HG02798 (cell line): ENCODE results near the gene RXRA.

ENCODE experiments used
- ATAC-seq: cut with Tn5 transposase; IDR thresholded peaks from one replicate; pipeline ENCODE4 v1.9.1; 2021; ENCODE audit warnings: mild to moderate bottlenecking; ENCODE audit not compliant: unreplicated experiment, poor library complexity

The RXRA gene

DNA sequence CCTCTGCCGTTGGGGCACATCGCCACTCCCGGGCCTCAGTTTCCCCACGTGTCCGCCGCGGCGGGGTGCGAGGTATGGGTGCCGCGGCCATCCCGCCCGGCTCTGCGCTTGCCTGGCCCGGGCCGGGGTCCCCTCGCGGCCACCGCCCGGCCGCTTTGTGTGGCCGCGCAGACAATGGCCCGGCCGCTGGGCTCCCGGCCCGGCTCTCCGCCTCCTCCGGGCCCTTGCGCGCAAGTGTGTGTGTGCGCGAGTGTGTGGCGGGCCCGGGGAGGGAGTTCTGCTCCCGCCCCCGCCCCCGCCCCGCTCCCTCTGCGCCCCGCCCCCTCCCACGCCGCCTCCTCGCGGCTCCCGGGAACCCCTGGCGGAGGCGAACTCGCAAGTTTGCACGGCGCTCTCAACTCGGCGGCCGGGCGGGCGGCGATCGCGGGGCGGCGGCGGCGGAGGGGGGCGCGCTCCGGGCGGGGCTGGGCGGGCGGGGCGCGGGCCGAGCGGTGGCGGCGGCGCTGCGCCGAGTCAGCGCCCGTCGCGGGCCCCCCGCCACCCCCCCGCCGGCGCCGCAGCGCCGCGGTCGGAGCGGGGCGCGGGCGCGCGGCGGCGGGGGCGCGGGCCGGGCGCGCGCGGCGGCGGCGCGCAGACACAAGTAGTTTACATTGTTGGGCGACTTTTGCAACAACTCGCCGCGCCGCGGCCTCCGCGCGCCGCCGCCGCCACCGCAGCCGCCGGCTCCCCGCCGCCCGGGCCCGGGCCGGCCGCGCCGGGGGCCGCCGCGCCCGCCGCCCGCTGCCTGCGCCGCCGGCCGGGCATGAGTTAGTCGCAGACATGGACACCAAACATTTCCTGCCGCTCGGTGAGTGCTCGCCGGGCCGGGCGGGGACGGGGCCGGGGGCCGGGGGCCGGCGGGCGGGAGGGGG is at the start of gene RXRA:
RXRA (plus strand) TSS at position 643 of the 911 bp plus-strand sequence; CDS start at position 820, 177 bp downstream.
- ATAC-seq = no peak

DNA sequence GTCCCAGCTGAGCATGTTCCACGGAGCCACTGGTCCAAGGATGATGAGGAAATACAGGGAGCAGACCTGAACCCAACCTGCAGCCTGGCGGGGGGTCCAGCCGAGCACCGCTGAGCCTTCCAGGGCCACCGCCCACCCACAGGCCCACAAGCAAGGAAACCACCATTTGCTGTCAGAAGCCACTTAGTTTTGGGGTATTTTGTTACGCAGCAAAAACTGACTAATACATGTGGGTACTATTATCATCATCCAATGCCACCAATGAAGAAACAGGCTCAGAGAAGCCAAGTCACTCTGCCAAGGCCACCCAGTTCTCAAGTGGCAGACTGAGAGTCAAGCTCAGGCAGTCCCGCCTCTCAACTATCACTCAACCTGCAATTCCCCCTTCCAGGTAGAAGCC is 48.0 kb upstream of the RXRA start:
- ATAC-seq = no peak

DNA sequence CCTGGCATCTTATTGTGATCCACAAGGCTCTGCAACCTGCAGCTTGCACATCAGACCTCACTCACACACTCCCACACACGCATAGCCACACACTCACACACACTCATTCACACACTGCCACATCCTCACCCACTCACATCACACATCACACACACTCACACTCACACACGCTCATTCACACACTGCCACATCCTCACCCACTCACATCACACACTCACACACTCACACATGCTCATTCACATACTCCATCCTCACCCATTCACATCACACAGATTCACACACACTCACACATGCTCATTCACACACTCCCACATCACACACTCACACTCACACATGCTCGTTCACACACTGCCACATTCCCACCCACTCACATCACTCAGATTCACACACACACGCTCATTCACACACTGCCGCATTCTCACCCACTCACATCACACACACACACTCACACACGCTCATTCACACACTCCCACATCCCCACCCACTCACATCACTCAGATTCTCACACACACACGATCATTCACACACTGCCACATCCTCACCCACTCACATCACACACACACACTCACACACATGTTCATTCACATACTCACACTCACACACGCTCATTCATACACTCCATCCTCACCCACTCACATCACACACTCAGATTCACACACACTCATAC is 47.1 kb upstream of the RXRA start:
- ATAC-seq = no peak

DNA sequence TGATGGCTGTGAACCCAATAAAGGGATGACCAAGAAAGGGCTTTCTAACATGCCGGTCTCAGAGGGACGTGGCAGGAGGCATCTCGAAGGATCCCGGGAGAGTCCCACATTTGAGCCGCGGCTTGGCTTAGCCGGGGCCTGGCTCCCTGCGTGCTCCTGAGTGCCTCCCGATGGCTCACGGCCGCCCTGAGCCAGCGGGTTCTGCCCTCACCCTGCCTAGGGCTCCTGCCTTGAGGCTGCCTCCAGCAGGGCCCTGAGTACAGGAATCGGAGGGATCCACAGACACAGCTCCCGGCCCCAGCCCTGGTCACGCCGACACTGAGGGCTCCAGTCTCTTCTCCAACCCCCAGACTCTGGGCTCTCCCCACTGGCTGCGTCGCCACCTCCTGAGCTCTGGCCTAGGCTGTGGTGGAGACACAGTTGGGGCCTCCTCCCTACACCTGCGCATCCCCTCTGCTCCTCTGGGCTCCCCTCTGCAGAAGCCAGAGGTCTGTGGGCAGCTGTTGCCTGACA is 44.1 kb upstream of the RXRA start:
- no peak for ATAC-seq

DNA sequence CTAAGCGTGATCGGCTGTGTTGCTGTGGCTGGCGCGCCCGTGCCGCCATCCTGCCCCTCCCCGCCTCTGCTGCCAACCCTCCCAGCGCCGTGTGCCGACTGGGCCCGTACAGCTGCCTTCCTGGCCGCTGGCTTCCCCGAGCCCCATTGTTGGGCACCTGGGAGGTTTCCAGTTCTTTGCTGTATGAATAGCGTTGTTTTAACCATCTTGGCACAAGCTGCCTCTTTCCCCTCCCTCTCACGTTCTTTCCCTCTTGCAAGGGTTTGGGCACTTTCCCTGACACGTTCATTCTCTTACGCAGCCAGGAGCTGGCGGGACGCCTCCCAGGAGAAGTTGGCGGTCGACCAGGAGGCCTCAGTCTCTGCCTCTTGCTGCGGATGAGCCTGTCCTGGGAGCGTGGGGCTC is 43.1 kb upstream of the RXRA start:
- no peak for ATAC-seq

DNA sequence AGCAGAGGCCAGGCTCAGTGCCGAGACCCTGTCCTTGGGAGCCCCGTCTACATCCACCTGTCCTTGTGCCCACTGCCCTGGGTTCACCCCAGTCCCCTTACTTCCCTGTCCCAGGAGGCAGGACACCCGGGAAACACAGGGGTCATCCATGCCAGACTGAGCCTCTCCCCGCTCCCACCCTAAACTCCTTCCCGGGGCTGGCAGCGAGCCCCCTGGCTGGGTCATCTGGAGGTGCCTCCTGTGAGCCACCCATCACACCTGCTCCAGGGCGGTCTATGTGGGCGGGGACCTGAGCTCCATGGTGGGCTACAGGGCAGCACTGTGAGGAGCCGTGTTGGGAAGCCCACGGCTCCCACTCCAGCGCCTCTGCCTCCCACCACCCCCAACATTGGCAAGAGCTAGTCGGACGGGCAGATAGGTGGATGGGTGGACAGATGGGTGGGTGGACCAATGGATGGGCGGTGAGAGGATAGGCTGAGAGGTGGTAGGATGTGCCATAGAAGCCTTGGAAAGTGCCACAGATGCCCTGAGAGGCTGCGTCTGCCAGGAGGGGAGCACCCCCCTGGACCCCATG is 42.5 kb upstream of the RXRA start:
- no peak for ATAC-seq

DNA sequence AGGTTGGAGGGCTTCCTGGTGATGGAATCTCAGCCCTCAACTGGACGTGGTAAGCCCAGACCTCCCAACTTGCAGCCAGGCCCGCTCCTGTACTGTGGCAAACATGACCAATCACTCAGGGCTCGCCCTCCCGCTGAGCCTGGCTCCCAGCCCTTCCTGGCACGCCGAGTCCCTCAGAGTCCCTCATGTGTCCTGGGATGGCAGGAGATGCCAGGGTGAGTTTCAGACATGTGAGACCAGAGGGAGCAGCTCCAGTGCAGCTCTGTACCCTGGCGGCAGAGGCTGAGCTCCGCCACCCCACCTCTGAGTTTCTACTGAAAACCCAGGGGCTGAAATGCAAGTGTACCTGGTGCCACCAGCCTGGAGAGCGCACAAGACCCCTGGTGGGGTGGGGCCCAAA is 42.0 kb upstream of the RXRA start:
- no peak for ATAC-seq

DNA sequence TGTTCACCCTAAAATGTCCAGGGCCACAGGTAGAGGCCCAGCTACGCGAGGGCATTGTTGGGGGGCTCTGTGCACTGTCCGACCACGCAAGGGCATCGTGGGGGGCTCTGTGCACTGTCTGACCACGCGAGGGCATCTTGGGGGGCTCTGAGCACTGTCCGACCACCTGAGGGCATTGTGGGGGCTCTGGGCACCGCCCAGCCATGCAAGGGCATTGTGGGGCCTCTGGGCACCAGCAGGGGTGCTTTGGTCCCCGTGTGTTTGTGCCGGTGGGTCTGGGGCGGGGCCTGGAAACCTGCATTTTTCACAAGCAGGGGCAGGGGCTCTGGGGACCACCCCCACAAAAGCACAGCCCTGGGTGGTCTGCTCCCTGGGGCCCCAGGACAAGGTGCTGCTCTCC is 41.5 kb upstream of the RXRA start:
- no peak for ATAC-seq

DNA sequence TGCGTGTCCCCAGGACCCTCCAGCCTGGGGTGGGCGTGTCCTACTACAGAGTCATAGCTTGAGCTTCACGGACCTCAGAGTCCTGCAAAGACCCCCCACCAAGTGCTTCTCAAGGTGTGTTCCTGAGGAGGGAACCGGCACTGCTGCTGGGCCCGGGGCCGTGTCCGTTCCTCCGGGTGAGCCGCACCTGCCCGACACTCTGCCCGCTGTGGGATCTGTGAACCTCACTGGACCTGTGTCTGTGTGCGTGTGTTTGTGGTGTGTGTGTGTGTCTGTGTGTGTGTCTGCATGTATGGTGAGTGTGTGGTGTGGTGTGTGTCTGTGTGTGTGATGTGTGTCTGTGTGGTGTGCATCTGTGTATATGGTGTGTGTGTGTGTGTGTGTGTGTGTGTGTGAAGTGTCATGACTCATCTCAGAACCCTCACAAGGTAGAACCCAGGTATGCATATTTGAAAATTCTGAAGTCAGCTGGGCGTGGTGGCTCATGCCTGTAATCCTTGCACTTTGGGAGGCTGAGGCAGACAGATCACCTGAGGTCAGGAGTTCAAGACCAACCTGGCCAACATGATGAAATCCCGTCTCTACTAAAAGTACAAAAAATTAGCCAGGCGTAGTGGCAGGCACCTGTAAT is 40.9 kb upstream of the RXRA start:
- ATAC-seq = no peak

DNA sequence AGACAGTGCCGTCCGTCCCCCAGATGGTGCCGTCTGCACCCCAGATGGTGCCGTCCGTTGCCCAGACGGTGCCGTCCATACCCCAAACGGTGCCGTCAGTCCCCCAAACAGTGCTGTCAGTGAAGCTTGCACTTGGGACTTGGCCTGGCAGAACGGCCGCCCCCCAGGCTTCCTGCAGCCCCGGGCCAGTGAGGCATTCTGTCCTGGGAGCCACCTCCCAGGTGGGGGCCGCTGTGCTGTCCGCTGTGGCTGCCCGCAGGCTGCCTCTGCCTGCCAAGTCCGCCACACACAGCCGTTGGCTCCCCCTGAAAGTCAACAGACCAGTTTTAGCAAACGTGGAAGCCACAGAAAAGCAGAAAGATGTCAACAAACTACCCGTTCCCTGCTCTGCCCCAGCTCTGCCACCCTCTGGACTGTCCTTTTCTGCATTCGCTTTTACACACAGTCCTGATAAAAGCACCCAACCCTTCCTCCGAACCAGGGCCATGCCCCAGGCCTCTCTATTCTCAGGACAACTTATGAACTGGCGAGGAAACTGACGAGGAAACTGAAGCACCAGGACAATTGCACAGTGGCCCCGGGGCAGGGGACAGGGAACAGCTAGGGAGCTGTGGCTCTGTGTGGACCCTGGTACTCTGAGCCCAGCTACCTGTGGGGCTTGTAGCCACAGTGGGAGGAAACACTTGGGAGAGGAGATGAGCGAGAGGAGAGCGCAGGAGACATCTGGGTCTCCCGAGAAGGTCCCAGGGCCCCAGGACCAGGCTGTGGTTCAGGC is 39.6 kb upstream of the RXRA start:
- ATAC-seq = no peak

DNA sequence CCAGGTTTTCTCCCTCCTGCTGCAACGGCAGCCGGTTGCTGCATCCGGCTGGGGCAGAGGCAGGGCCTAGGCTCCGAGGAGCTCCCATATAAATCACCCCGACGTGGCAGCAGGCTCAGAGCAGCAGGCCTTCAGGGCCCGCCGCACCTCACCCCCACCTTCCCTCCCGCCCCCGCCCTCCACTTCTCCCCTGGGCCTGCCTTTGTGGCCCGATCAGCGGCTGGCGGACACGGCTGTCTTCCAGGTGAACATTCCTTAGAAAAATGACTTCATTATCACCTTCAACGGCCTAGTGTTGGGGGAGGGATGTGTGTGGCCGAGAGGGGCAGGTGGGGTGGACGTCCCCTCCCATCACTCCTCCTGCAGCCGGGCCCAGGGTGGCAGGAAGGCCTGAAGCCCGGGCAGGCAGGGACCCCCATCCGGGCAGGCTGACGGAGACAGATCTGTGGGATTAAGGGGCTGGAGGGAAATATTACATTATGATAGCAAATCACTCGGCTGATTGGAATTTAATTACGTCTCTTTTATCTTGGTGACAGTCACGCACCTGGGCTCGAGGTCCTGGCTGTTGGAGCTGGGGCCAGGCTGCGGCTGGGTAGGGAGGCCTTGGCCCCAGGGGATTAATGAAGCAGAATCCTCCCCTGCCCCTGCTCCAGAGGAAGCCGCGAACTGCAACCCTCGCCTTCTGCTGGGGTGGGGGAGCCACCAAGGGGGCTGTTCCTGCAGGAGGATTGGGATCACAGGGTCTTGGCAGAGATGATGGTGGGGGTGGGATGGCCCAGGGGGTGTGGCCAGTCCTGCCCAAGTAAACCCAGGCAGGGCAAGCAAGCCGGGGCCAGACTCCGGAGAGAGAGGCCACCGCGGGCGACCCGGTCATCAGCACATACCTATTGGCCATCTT is 38.4 kb upstream of the RXRA start:
- no peak for ATAC-seq

DNA sequence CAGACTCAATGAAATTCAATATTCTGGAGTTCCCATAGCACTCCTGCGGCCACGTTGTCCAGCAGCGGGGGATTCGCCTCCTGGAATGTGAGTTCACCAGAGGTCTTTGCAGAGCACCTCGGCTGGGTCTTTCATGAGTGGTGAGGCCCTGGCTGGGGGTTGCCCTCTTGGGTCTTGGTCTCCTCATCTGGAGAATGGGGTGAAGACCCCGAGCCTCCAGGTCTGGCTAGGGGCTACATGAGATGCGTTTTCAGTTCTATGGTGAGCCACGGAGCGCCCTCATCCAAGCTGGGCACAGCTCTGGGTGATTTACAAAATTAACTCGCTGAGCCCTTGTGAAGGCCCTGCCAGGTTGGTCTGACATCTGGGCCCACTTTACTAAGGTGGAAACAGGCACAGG is 37.5 kb upstream of the RXRA start:
- no peak for ATAC-seq

DNA sequence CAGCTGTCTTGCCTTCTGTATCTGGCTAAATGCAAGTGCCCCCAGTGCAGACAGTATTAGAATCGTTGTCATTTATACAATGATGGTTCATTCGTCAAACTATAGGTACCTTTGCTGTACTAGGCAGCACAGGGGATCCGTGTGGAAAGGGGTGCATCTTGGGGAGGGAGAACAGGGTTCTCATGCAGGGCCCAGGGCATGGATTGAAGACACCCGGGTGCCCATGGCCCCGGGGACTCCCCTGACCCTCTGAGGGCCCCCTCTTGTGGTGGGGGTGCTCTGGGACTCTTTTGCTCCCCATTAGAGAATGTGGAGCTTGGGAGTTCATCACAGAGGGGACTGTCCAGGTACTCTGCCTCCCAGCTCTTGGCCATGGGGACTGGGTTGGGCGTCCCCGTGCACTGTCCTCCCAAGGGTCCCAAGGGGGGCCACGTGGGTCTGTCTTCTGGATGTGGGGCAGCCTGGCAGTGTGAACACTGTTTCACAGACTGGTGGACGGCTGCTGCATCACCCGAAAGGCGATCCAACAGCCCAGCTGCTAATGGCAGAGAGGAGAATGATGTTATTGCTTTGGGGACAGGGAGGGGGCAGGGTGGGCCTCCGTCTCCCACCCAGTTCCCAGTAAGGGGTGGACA is 36.9 kb upstream of the RXRA start:
- no peak for ATAC-seq

DNA sequence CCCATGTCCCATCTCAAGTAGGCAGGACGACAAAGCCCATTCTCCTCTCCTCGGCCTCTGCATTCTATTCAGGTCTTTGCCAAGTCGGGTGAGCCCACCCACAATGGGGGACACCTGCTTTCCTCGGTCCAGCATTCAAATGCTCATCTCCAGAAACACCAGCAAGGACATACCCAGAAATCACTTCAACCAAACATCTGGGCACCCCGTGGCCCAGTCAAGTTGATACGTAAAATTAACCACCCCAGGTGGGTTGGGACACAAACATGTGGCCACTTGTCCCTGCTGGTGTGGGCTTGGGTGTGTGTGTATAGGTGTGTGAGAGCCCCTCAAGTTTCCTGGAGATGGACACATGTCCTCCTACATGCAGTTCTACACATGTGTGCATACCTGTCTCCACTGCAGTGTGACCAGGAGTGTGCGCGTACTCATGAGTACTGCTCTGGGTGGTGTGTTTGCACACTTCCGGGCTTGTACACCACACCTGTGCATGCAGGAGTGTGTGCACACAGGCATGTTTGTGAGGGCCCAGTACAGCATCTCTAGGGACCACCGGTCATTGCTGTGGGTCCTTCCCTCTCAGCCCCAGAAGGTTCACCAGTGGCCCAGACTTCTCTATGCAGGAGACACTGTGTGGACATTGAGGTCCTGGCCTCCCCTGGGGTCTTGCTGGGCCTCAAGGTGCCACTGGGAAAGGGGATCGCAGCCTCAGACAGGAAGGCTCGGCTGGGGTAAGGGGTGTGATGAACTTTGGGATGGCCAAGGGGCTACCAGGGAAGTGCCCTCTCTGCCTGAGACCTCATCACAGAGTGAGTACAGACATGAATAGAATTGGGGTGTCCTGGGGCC is 35.4 kb upstream of the RXRA start:
- no peak for ATAC-seq

DNA sequence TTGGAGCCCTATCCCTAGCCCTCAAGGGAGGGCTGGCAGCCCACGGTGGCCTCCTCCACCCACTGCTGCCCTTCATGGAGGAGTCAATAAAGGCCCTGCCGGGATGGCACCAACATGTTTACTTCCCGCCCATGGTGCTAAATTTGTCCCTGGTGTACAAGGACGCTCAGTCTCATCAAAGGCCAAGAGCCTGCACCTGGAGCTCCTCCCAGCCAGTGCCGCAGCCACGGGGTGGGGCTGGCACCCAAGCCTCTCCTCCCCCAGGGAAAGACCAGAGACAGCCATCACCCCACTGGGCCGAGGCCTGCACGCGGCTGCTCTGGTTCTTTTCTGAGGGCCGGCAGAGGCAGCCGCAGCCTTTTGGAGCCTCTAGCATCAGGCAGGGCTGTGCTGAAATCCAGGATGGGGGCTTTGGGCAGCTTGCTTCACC is 34.8 kb upstream of the RXRA start:
- no peak for ATAC-seq

DNA sequence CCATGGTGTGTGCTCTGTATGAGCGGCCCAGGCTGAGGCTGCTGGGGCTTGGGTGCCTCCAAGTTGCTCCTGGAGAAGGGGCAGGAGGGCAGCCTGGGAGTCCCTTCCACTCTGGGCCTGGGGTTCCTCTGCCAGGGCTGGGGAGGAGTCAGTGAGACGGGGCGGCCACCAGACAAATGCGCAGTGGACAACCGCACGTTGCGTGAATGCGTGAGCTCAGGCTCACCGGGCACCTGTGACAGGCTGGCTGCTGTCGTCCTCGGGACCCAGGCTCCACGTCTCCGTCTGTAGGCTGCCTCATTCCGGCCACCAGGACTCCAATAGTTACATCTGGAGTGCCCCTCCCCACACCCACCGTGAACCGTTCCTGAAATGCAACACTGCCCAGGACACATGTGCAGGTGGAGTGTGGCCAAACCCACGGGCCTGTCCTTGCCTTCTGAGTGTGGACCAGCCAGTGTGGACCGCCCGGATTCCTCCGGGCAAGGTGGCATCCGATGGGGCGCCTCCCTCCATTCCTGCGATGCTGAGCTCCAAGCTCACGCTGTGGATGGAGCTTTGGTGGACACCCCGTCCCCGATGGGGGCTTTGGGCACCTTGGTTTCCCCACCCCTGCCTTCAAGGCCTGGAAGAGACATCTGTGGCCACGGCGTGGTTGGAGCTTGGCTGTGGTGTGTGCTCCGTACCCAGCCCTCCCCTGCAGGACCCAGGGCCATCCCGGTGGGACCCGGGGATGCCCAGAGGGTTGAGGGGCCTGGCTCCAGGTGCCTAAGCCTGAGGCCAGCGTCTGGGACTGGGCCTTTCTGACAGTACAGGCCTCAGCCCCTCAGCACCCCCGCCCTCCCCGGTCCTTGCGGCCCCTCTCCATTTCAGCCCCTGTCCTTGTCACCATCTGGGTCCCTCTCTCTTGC is 34.0 kb upstream of the RXRA start:
- no peak for ATAC-seq
